ENCODE results near the gene XYLB. TPM values are rescaled to one million over a fixed set of nuclear protein-coding genes. Genes with fewer than 3 reads are reported as not detected.

The XYLB gene
- polyA plus RNA-seq, 4 donors = 4.3 to 33.0 (median 5.9) TPM

GRCh38 chr3:38349684-38350359 lies 3.2 kb downstream of the XYLB start:
- FAIRE-seq (no peak), DNase-seq (no peak)
- no peaks in the 10 kb centered on the region for H3K9me3 ChIP-seq (ENCODE audit: control insufficient read depth in 2 of 2, insufficient read depth in 1 of 2, low read depth in 1 of 2, low read length in 1 of 2)
- no peak overlapping the region for H3K27ac ChIP-seq (ENCODE audit: low read depth in 1 of 3, low read length in 2 of 3)
- 68 to 83% (median 80%) methylated on average over 8 of the region's 8 CpGs for WGBS, 3 donors
- peaks cover 0 to 31% (median 0%) of the 10 kb centered on the region in 3 donors for H3K36me3 ChIP-seq (ENCODE audit: control insufficient read depth in 3 of 3, insufficient read depth in 2 of 3, low read depth in 1 of 3, low read length in 3 of 3)
- peaks cover 2 to 3% (median 3%) of the 10 kb centered on the region in 3 donors for H3K4me1 ChIP-seq (ENCODE audit: control insufficient read depth in 3 of 3, insufficient read depth in 2 of 3, low read depth in 1 of 3, low read length in 2 of 3)
- H3K4me3 ChIP-seq (ENCODE audit: low read depth in 1 of 3, low read length in 3 of 3) = no peak overlapping the region
- H3K27me3 ChIP-seq (ENCODE audit: control insufficient read depth in 3 of 3, insufficient read depth in 3 of 3, low read length in 3 of 3) = no peaks in the 10 kb centered on the region

GRCh38 chr3:38353151-38353550 lies 6.6 kb downstream of the XYLB start:
- FAIRE-seq (no peak), DNase-seq (no peak)
- Histone ChIP-seq H3K4me3 (ENCODE audit: low read depth in 1 of 3, low read length in 3 of 3) (no peak overlapping the region), H3K9me3 (ENCODE audit: control insufficient read depth in 2 of 2, insufficient read depth in 1 of 2, low read depth in 1 of 2, low read length in 1 of 2) (no peaks in the 10 kb centered on the region), H3K27ac (ENCODE audit: low read depth in 1 of 3, low read length in 2 of 3) (no peak overlapping the region), H3K27me3 (ENCODE audit: control insufficient read depth in 3 of 3, insufficient read depth in 3 of 3, low read length in 3 of 3) (no peaks in the 10 kb centered on the region), H3K4me1 (ENCODE audit: control insufficient read depth in 3 of 3, insufficient read depth in 2 of 3, low read depth in 1 of 3, low read length in 2 of 3) (peaks cover 0 to 6% (median 0%) of the 10 kb centered on the region in 3 donors), H3K36me3 (ENCODE audit: control insufficient read depth in 3 of 3, insufficient read depth in 2 of 3, low read depth in 1 of 3, low read length in 3 of 3) (peaks cover 0 to 34% (median 0%) of the 10 kb centered on the region in 3 donors)
- WGBS, 3 donors = 80 to 91% (median 88%) methylated on average over 4 of the region's 4 CpGs

GRCh38 chr3:38354588-38355330 lies 8.2 kb downstream of the XYLB start:
- FAIRE-seq = no peak
- no peak overlapping the region for H3K27ac ChIP-seq (ENCODE audit: low read depth in 1 of 3, low read length in 2 of 3)
- H3K36me3 ChIP-seq (ENCODE audit: control insufficient read depth in 3 of 3, insufficient read depth in 2 of 3, low read depth in 1 of 3, low read length in 3 of 3) = peaks cover 0 to 31% (median 2%) of the 10 kb centered on the region in 3 donors
- DNase-seq = peak in 1 of 2 donors; percentile 37
- no peaks in the 10 kb centered on the region for H3K27me3 ChIP-seq (ENCODE audit: control insufficient read depth in 3 of 3, insufficient read depth in 3 of 3, low read length in 3 of 3)
- H3K4me1 ChIP-seq (ENCODE audit: control insufficient read depth in 3 of 3, insufficient read depth in 2 of 3, low read depth in 1 of 3, low read length in 2 of 3) = peaks cover 0 to 3% (median 0%) of the 10 kb centered on the region in 3 donors
- WGBS, 3 donors = 19 to 55% (median 28%) methylated on average over 4 of the region's 4 CpGs
- H3K9me3 ChIP-seq (ENCODE audit: control insufficient read depth in 2 of 2, insufficient read depth in 1 of 2, low read depth in 1 of 2, low read length in 1 of 2) = no peaks in the 10 kb centered on the region
- H3K4me3 ChIP-seq (ENCODE audit: low read depth in 1 of 3, low read length in 3 of 3) = no peak overlapping the region

GRCh38 chr3:38359038-38359437 lies 12.5 kb downstream of the XYLB start:
- Histone ChIP-seq H3K27me3 (ENCODE audit: control insufficient read depth in 3 of 3, insufficient read depth in 3 of 3, low read length in 3 of 3) (no peaks in the 10 kb centered on the region), H3K36me3 (ENCODE audit: control insufficient read depth in 3 of 3, insufficient read depth in 2 of 3, low read depth in 1 of 3, low read length in 3 of 3) (peaks cover 0 to 52% (median 6%) of the 10 kb centered on the region in 3 donors), H3K9me3 (ENCODE audit: control insufficient read depth in 2 of 2, insufficient read depth in 1 of 2, low read depth in 1 of 2, low read length in 1 of 2) (no peaks in the 10 kb centered on the region), H3K27ac (ENCODE audit: low read depth in 1 of 3, low read length in 2 of 3) (no peak overlapping the region), H3K4me3 (ENCODE audit: low read depth in 1 of 3, low read length in 3 of 3) (no peak overlapping the region), H3K4me1 (ENCODE audit: control insufficient read depth in 3 of 3, insufficient read depth in 2 of 3, low read depth in 1 of 3, low read length in 2 of 3) (peaks cover 0 to 3% (median 0%) of the 10 kb centered on the region in 3 donors)
- no peak for DNase-seq
- FAIRE-seq = no peak
- WGBS, 3 donors = 96 to 99% (median 98%) methylated on average over 6 of the region's 6 CpGs

- FAIRE-seq (no peak), DNase-seq (no peak)
- Histone ChIP-seq H3K4me3 (ENCODE audit: low read depth in 1 of 3, low read length in 3 of 3) (no peak overlapping the region), H3K36me3 (ENCODE audit: control insufficient read depth in 3 of 3, insufficient read depth in 2 of 3, low read depth in 1 of 3, low read length in 3 of 3) (peaks cover 1 to 58% (median 10%) of the 10 kb centered on the region in 3 donors), H3K27me3 (ENCODE audit: control insufficient read depth in 3 of 3, insufficient read depth in 3 of 3, low read length in 3 of 3) (no peaks in the 10 kb centered on the region), H3K4me1 (ENCODE audit: control insufficient read depth in 3 of 3, insufficient read depth in 2 of 3, low read depth in 1 of 3, low read length in 2 of 3) (no peaks in the 10 kb centered on the region), H3K9me3 (ENCODE audit: control insufficient read depth in 2 of 2, insufficient read depth in 1 of 2, low read depth in 1 of 2, low read length in 1 of 2) (no peaks in the 10 kb centered on the region), H3K27ac (ENCODE audit: low read depth in 1 of 3, low read length in 2 of 3) (no peak overlapping the region)
- 84 to 92% (median 91%) methylated on average over 3 of the region's 3 CpGs for WGBS, 3 donors
These were observed 13.8 kb downstream of the XYLB start for GRCh38 chr3:38360345-38360744.

- DNase-seq (no peak), FAIRE-seq (no peak)
- Histone ChIP-seq H3K27ac (ENCODE audit: low read depth in 1 of 3, low read length in 2 of 3) (no peak overlapping the region), H3K9me3 (ENCODE audit: control insufficient read depth in 2 of 2, insufficient read depth in 1 of 2, low read depth in 1 of 2, low read length in 1 of 2) (no peaks in the 10 kb centered on the region), H3K4me1 (ENCODE audit: control insufficient read depth in 3 of 3, insufficient read depth in 2 of 3, low read depth in 1 of 3, low read length in 2 of 3) (no peaks in the 10 kb centered on the region), H3K36me3 (ENCODE audit: control insufficient read depth in 3 of 3, insufficient read depth in 2 of 3, low read depth in 1 of 3, low read length in 3 of 3) (peaks cover 3 to 63% (median 10%) of the 10 kb centered on the region in 3 donors), H3K4me3 (ENCODE audit: low read depth in 1 of 3, low read length in 3 of 3) (no peak overlapping the region), H3K27me3 (ENCODE audit: control insufficient read depth in 3 of 3, insufficient read depth in 3 of 3, low read length in 3 of 3) (no peaks in the 10 kb centered on the region)
- WGBS, 3 donors = 75 to 83% (median 75%) methylated on average over 4 of the region's 4 CpGs
These were observed 14.9 kb downstream of the XYLB start for GRCh38 chr3:38361496-38361895.

GRCh38 chr3:38362825-38363224 lies 16.2 kb downstream of the XYLB start:
- Histone ChIP-seq H3K27me3 (ENCODE audit: control insufficient read depth in 3 of 3, insufficient read depth in 3 of 3, low read length in 3 of 3) (no peaks in the 10 kb centered on the region), H3K9me3 (ENCODE audit: control insufficient read depth in 2 of 2, insufficient read depth in 1 of 2, low read depth in 1 of 2, low read length in 1 of 2) (no peaks in the 10 kb centered on the region), H3K4me3 (ENCODE audit: low read depth in 1 of 3, low read length in 3 of 3) (no peak overlapping the region), H3K4me1 (ENCODE audit: control insufficient read depth in 3 of 3, insufficient read depth in 2 of 3, low read depth in 1 of 3, low read length in 2 of 3) (no peaks in the 10 kb centered on the region), H3K27ac (ENCODE audit: low read depth in 1 of 3, low read length in 2 of 3) (no peak overlapping the region), H3K36me3 (ENCODE audit: control insufficient read depth in 3 of 3, insufficient read depth in 2 of 3, low read depth in 1 of 3, low read length in 3 of 3) (peaks cover 3 to 73% (median 10%) of the 10 kb centered on the region in 3 donors)
- no peak for DNase-seq
- 92 to 96% (median 94%) methylated on average over 9 of the region's 9 CpGs for WGBS, 3 donors
- no peak for FAIRE-seq

GRCh38 chr3:38364721-38365400 lies 18.3 kb downstream of the XYLB start:
- Histone ChIP-seq H3K36me3 (ENCODE audit: control insufficient read depth in 3 of 3, insufficient read depth in 2 of 3, low read depth in 1 of 3, low read length in 3 of 3) (peaks cover 10 to 82% (median 10%) of the 10 kb centered on the region in 3 donors), H3K9me3 (ENCODE audit: control insufficient read depth in 2 of 2, insufficient read depth in 1 of 2, low read depth in 1 of 2, low read length in 1 of 2) (no peaks in the 10 kb centered on the region), H3K27ac (ENCODE audit: low read depth in 1 of 3, low read length in 2 of 3) (no peak overlapping the region), H3K4me1 (ENCODE audit: control insufficient read depth in 3 of 3, insufficient read depth in 2 of 3, low read depth in 1 of 3, low read length in 2 of 3) (no peaks in the 10 kb centered on the region), H3K4me3 (ENCODE audit: low read depth in 1 of 3, low read length in 3 of 3) (no peak overlapping the region), H3K27me3 (ENCODE audit: control insufficient read depth in 3 of 3, insufficient read depth in 3 of 3, low read length in 3 of 3) (no peaks in the 10 kb centered on the region)
- WGBS, 3 donors = 86 to 90% (median 88%) methylated on average over 6 of the region's 6 CpGs
- FAIRE-seq = no peak
- DNase-seq = no peak
